Activated T-cell treated with anti-CD3 and anti-CD28 coated beads for 48 hours (primary cell): Measurements from ENCODE around the gene DUSP15.

Source experiments
- DNase-seq: peaks from one replicate; pipeline ENCODE4 v3.0.0-alpha.2; 2020; ENCODE audit warnings: low read depth

DUSP15 gene

GRCh38 chr20:31894980-31895675, 24.8 kb upstream of the DUSP15 start:
- DNase-seq, result no peak

GRCh38 chr20:31890646-31891045, 20.3 kb upstream of the DUSP15 start:
- DNase-seq, result no peak

GRCh38 chr20:31883829-31884228, 13.5 kb upstream of the DUSP15 start:
- DNase-seq, result no peak

GRCh38 chr20:31881945-31882344, 11.6 kb upstream of the DUSP15 start:
- no peak for DNase-seq

DNA sequence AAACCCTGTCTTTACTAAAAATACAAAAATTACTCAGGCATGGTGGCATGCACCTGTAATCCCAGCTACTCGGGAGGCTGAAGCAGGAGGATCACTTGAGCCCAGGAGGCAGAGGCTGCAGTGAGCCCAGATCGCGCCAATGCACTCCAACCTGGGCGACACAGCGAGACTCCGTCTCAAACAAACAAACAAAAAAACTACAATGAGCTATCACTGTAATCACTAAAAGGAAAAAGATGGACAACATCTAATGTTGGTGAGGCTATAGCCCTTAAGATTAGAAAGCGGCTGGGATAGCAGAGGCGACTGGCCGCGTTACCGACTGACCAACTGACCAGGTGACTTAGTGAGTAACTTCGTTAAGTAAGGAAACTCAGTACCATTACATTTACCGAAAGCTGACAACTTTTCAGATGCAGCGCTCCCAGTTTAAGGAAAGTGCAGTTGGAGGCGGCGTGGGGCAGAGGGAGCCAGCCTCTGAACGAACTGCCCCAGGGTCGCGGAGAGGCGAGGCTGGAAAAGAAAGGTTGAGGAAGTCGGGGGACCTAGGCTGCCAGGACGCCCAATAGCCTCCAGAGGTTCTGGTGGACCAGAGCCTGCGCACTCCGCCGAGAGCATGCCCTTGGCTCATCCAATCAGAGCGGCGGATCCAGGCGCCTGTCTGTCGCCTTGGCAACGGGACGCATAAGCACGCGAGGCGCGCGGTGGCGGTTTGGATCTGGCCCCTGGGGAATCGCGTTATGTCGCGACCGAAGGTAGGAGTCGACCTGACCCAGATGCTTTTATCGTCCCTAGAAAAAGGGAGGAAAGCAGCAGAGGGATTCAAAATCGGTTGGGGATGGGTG, 9.0 kb upstream of the DUSP15 start:
- DNase-seq, result peak; percentile 80

DNA sequence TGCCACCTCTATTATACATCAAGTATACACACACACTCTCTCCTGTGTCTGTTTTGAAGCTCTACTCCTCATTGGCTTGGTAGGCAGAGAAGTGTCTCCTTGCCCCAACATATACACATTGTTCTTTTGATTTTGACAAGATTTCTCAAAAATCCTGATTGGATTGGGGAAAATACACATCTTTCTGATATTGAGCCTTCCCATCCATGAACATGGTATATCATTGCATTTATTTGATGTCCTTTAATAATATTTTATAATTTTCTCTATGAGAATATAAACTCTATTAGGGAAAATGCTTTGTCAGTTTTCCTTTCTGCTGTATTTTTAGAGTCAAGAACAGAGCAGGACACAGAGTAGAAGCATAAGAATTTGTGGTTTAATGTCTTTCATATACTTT, 7.4 kb upstream of the DUSP15 start:
- DNase-seq, result no peak

DNA sequence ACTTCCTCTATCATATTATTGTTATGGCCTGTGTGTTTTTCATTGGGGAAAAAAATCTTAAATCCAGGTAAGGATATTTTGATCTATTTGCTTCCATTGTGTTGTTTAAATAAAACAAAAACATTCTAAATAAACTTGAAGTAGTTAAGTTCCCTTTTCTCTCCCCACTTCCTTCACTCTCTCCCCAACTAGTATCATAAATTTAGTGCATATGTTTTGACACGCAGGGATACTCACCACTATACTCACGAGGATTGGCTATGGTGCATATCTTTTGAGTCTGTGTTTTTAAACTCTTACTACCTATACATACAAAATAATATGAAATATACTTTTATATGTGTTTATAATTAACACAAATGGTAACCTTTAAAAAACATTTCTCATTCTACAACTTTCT, 5.3 kb upstream of the DUSP15 start:
- no peak for DNase-seq

DNA sequence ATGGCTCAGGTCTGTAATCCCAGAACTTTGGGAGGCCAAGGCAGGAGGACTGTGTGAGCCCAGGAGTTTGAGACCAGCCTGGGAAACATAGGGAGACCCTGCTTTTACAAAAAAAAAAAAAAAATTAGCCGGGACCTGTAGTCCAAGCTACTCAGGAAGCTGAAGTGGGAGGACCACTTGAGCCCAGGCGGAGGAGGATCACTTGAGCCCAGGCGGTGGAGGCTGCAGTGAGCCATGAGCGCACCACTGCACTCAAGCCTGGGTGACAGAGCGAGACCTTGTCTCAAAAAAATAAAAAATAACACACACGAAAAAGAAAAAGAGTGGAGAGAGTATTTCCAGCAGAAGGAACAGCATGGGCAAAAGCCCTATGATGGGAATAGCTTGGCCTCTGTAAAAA, 2.1 kb upstream of the DUSP15 start:
- no peak for DNase-seq

GRCh38 chr20:31871618-31871954, 1.3 kb upstream of the DUSP15 start:
- DNase-seq, result no peak

- no peak for DNase-seq
Observed at GRCh38 chr20:31870726-31871617, 645 bp upstream of the DUSP15 start.

DNA sequence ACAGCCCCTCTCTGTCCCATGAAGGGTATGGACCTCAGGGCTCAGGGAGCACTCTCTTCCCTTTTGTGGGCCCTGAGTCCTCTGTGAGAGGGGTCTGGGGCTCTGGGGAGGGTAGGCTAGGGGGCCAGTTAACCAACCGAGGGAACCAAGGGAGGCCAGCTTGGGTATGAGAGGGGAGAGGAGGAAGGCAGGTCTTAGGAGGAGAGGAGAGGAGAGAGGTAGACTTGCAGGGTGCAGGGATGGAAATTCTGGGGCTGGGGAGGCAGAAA, 720 bp downstream of the DUSP15 start:
- no peak for DNase-seq

GRCh38 chr20:31868853-31869672, 1.3 kb downstream of the DUSP15 start:
- no peak for DNase-seq

- no peak for DNase-seq
Observed at GRCh38 chr20:31866221-31866620, 4.1 kb downstream of the DUSP15 start.

- no peak for DNase-seq
Observed at GRCh38 chr20:31864521-31865400, 5.6 kb downstream of the DUSP15 start.

- no peak for DNase-seq
Observed at GRCh38 chr20:31863296-31864085, 6.8 kb downstream of the DUSP15 start.

- no peak for DNase-seq
Observed at GRCh38 chr20:31862506-31862905, 7.8 kb downstream of the DUSP15 start.

- no peak for DNase-seq
Observed at GRCh38 chr20:31862157-31862470, 8.2 kb downstream of the DUSP15 start.

DNA sequence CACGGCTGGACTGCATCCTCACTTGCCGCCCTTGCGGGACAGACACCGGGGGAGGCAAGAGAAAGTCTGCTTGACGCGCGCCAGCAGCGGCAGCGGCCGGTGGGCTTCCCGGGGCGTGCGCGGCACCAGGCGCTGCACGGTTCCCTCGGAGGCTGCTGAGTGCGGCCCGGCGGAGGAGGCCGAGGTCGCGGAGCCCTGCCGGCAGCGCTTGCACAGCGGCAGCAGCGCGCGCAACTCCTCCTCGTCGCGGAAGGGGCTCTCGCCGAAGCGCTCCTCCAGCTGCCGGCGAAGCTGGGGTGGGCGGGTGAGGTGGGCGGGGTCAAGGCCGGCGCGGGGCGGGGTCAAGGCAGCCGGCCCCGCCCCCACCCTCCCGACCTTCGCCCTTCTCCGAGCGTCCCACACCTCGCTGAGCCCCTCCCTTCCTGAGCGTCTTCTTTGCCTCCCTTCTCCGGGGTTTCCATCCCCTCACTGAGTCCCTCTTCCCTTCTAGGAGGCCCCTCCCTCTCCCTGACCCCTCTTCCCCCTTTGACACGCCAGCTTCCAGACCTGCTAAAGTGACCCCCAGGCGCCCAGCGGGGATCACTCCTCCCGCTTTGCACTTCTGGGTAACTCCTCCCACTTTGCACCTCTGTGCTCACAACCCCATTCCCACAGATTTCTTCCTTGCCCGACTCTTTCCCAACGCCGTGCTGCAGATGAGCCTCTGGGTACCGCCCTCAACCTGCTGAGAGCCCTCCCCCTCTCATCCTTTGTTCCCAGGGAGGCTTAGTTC, 8.8 kb downstream of the DUSP15 start:
- DNase-seq, result peak; percentile 65

DNA sequence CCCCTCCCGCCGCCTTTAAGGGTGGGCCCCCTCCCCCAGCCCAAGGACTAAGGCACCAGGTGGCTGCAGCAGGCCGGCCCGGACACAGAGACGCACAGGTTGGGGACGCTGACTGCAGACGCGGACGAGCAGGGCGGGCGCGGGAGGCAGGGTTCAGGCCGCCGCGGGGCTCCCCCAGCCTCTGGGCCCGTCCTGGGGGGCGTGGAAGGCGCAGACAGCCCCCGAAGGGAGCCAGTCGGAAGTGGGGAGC, 9.3 kb downstream of the DUSP15 start:
- DNase-seq, result no peak
